HG03196 (cell line): ENCODE data around the gene TRIM58.

Experiments
- ATAC-seq: cut with Tn5 transposase; IDR thresholded peaks from one replicate; pipeline ENCODE4 v1.9.1; 2021; ENCODE audit not compliant: unreplicated experiment

Gene TRIM58

GRCh38 chr1:247884797-247885413 is 27.9 kb downstream of the TRIM58 start:
- ATAC-seq, result no peak

- no peak for ATAC-seq
These were observed 38.2 kb downstream of the TRIM58 start, which contains the start of gene OR2W3 for GRCh38 chr1:247895163-247895637. TSS of gene OR2W3 (plus strand) at chr1:247895587. CDS start at chr1:247895587, 0 bp downstream.

- ATAC-seq, result no peak
These were observed 39.0 kb downstream of the TRIM58 start for GRCh38 chr1:247895976-247896375.

GRCh38 chr1:247904122-247904521 is 47.1 kb downstream of the TRIM58 start:
- no peak for ATAC-seq

GRCh38 chr1:247905181-247905580 is 48.2 kb downstream of the TRIM58 start:
- no peak for ATAC-seq

- no peak for ATAC-seq
These were observed 49.0 kb downstream of the TRIM58 start for GRCh38 chr1:247905910-247906503.

GRCh38 chr1:247906504-247907047 is 49.6 kb downstream of the TRIM58 start:
- no peak for ATAC-seq

GRCh38 chr1:247908766-247909165 is 51.8 kb downstream of the TRIM58 start:
- ATAC-seq, result no peak

GRCh38 chr1:247913786-247914185 is 56.8 kb downstream of the TRIM58 start:
- no peak for ATAC-seq

- ATAC-seq, result no peak
These were observed 58.1 kb downstream of the TRIM58 start for GRCh38 chr1:247914941-247915662.

- ATAC-seq, result no peak
These were observed 63.0 kb downstream of the TRIM58 start, which contains the start of gene OR2T8 for GRCh38 chr1:247919952-247920351. TSS of gene OR2T8 (plus strand) at chr1:247920252. CDS start at chr1:247921018, 766 bp downstream.

GRCh38 chr1:247923941-247924340 is 67.0 kb downstream of the TRIM58 start:
- no peak for ATAC-seq

- ATAC-seq, result no peak
These were observed 67.9 kb downstream of the TRIM58 start, which contains the start of gene OR2AJ1 for GRCh38 chr1:247924868-247925267. TSS of gene OR2AJ1 (plus strand) at chr1:247924889. CDS start at chr1:247933769, 8,880 bp downstream.
